Fibroblast of peridontal ligament (primary cell): ENCODE data around the gene MBD5.

Experiments used
- DNase-seq: peaks from one replicate; pipeline ENCODE4 v3.0.0-alpha.2; 2010; ENCODE audit errors: extremely low read depth

MBD5 gene

DNA sequence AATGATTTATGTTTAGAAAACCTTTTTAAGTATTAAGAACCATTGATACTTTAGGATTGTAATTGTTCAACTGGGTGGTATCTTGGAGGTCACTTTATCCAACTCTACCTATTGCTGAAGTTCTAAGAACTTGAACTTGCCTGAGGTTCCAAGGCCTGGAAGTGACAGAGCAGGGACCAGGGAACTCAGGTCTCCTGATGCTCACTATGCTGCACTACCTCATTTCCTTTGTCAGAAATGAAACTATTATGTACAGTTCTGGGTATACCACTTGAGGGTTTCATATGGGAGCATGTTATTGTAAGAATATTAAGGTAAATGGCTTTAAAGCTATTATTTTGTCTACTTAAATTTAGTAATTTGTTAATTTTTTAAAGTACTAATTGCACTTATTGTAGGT is 3.0 kb downstream of the MBD5 start:
- no peak for DNase-seq

DNA sequence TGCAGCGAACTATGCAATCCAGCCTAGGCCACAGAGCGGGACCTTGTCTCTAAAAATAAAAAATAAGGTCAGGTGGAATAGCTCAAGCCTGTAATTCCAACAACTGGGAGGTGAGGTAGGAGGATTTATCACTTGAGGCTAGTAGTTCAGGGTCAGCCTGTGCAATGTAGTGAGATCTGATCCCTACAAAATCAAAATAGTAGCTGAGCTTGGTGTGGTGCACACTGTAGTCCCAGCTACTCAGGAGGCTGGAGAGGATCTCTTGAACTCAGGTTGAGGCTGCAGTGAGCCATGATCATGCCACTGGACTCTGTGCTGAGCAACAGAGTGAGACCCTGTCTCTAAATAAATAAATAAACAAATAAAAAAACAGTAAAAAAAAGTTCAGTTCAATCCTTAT is 5.7 kb downstream of the MBD5 start:
- DNase-seq, result no peak

DNA sequence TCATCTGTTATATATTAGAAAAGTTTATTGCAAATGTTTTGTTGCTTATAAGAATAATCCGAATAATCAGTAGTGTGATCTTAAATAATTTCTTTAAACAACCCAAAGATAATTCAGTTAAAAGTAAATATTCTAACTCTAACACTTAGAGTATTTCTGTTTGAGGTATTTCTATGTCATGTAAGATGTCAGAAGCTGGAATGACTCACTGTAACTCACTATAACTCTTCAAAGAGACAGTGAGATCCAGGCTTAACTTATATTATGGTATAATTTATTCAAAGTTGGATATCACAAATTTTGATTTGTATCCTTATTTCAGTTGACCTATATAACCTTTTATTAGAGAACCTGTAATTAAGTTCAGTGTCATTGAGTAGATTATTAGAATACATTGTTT is 6.9 kb downstream of the MBD5 start:
- DNase-seq, result peak; percentile 22

DNA sequence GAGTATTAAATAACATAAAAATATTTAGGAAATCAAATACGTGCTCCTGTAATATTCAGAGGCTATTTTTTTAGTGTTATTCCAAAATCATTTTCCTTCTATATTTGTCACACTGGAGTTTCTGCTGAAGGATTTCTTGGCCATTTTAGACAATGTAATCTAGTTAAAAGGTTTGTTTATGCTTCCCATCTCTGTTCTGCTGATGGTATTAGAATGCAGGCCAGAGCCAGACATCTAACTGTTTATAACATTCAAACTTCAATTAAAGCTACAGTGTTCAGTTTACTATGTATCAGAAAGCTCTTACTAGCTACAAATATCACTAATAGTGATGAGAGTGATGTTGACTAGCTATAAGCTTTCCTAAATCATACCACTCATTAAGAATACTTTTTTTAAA is 7.9 kb downstream of the MBD5 start:
- peak; percentile 25 for DNase-seq

GRCh38 chr2:148031152-148031551 is 10.3 kb downstream of the MBD5 start:
- DNase-seq, result no peak

GRCh38 chr2:148032215-148032614 is 11.3 kb downstream of the MBD5 start:
- no peak for DNase-seq

GRCh38 chr2:148039783-148040182 is 18.9 kb downstream of the MBD5 start:
- no peak for DNase-seq

- DNase-seq, result no peak
These were observed 21.3 kb downstream of the MBD5 start for GRCh38 chr2:148042219-148042618.

DNA sequence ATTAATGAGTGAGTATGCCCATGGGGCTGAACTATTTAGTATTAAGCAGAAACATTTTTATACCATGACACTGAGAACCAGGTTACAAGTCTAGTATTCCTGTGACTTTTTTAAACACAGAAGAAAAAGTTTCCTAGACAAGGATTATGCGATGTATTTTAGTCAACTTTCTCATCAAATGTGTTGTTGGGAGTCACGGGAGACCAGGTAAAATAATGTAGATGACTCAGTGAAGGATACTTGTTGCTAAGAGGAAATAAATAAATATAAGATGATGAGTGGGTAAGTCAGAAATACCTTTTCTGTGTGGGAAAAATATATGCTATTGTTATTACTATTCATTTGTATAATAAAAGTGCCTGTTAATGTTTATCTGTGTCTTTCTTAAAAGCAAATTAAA is 23.4 kb downstream of the MBD5 start:
- no peak for DNase-seq

GRCh38 chr2:148046802-148047201 is 25.9 kb downstream of the MBD5 start:
- no peak for DNase-seq

- DNase-seq, result peak; percentile 38
These were observed 27.8 kb downstream of the MBD5 start for GRCh38 chr2:148048475-148049221.

DNA sequence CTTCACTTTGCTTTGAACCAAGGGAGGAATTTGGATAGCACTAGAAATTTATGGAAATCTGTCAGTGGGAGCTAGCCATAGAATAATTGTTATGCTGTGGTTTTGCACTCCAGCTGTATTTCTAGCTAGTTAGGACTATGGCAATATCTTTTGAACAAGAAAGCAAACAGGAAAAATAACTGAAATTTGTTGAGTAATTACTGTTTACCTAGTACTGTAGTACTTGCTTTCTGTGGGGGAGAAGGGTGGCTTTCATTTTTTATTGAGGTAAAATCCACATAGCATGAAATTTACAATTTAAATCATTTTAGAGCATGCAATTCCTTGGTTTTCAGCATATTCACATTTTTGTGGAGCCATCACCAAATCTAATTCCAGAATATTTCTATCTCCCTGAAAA is 28.4 kb downstream of the MBD5 start:
- DNase-seq, result no peak

GRCh38 chr2:148052687-148053086 is 31.8 kb downstream of the MBD5 start:
- no peak for DNase-seq

DNA sequence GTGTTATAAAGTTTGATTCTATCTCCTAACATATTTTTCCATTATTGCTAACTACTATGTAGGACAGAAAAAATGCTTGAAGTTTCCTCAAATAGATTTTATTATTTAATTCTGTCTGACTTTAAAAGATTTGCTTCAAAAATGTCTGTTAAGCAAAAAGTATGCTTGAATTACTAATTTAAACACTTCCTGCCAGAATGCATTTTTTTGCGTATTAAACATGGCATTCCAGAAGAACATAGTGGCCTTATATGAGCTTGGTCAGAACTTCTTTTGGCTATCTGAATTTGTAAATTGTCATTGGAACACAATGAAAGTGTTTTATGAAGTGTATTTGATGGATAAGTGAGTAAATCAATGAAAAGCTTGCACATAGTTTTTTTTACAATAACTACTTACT is 37.8 kb downstream of the MBD5 start:
- no peak for DNase-seq

GRCh38 chr2:148063633-148064032 is 42.7 kb downstream of the MBD5 start:
- DNase-seq, result no peak

- no peak for DNase-seq
These were observed 45.0 kb downstream of the MBD5 start for GRCh38 chr2:148065936-148066335.

- no peak for DNase-seq
These were observed 46.9 kb downstream of the MBD5 start for GRCh38 chr2:148067801-148068200.

DNA sequence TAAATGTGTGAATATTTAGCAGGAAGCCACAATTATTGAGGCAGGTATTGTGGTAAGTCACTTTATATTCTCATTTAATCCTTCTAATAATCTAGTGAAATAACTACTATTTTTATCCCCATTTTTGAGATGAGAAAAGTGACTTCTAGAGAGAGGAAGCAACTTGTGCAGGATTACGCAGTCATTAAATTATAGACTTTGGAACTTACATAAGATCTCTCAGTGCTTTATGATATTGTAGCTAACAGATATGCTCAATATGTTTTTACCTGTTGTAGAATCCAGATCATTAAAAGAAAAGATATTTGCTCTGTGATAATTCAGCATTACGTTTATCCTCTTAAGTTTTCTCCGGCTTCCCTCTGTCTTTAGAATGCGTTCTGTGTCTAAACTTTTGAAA is 50.5 kb downstream of the MBD5 start:
- no peak for DNase-seq

GRCh38 chr2:148096012-148096411 is 75.1 kb downstream of the MBD5 start:
- no peak for DNase-seq

GRCh38 chr2:148102641-148103040 is 81.8 kb downstream of the MBD5 start:
- DNase-seq, result no peak

GRCh38 chr2:148103946-148104345 is 83.1 kb downstream of the MBD5 start:
- DNase-seq, result no peak

DNA sequence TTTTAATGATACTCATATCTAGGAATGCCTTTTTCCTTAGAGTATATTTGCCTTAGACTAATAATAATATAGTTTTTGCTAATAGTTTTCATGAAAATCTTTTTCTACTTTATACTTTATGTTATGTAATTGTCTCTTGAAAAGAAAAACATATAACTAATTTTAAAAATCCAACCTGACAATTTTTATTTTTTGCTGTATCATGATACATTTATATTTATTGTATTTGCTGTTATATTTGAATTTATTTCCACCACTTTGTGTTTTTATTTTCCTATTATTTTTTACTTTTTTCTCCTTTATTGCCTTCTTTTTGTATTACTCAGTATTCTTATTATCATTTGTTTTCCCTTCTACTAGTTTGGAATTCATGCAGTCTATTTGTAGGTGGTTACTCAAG is 85.4 kb downstream of the MBD5 start:
- DNase-seq, result no peak

DNA sequence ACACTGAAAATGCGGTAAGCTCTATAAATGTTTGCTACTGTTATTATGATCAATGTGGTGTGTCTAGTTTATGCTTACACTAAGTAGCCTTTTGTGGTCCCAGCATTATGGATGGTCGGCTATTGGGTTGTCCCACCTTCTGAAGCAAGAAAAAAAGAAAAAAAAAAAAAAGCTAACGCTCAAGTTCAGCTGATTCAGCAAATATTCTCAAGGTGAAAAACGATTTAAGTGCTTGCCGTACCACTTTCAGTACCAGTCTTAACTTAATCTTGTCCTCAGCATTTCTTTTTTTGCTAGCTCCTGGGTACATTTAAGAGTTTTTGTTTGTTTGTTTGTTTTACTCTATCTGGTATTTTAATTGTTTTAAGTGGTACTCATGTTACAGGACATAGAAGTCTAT is 87.5 kb downstream of the MBD5 start:
- DNase-seq, result no peak

- no peak for DNase-seq
These were observed 89.3 kb downstream of the MBD5 start for GRCh38 chr2:148110184-148110583.
